Suprapubic skin (tissue), 3 donors: Measurements from ENCODE around the gene CLDN2.
"Not testable (repeated sequence)": the region's sequence is repeated elsewhere in the genome, so short reads cannot be mapped to it uniquely, and the experiment has no call there.

ENCODE experiments used
- POLR2A ChIP-seq, 2 donors: fragments of 450-650 bp; IDR thresholded peaks; one replicate each; pipeline ENCODE4 v1.6.1; 2017; ENCODE audit warnings: antibody characterized with exemption in 2 of 2, mild to moderate bottlenecking in 2 of 2, moderate library complexity in 2 of 2
- TF ChIP-seq, protein P1 (sequence below), 2 donors: fragments of 200-600 bp in 1 of 2; fragments of 450-650 bp in 1 of 2; sonication (generic) in 1 of 2; IDR thresholded peaks; one replicate each; pipeline ENCODE4 v1.5.1; 2016 to 2019; ENCODE audit warnings: antibody characterized with exemption in 2 of 2, mild to moderate bottlenecking in 1 of 2, moderate library complexity in 1 of 2

DNA sequence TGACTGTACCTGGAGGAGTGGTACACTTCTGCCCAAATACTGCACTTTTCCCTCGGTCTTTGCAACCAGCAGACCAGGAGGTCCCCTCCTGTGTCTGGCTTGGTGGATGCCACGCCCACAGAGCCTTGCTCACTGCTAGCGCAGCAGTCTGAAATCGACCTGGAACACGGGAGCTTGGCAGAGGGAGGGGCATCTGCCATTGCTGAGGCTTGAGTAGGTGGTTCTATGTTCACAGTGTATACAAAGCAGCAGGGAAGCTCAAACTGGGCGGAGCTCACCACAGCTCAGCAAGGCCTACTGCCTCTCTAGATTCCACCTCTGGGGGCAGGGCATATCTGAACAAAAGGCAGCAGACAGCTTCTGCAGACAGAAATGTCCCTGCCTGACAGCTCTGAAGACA lies 46.3 kb downstream of the CLDN2 start:
- TF ChIP-seq, protein P1, sequence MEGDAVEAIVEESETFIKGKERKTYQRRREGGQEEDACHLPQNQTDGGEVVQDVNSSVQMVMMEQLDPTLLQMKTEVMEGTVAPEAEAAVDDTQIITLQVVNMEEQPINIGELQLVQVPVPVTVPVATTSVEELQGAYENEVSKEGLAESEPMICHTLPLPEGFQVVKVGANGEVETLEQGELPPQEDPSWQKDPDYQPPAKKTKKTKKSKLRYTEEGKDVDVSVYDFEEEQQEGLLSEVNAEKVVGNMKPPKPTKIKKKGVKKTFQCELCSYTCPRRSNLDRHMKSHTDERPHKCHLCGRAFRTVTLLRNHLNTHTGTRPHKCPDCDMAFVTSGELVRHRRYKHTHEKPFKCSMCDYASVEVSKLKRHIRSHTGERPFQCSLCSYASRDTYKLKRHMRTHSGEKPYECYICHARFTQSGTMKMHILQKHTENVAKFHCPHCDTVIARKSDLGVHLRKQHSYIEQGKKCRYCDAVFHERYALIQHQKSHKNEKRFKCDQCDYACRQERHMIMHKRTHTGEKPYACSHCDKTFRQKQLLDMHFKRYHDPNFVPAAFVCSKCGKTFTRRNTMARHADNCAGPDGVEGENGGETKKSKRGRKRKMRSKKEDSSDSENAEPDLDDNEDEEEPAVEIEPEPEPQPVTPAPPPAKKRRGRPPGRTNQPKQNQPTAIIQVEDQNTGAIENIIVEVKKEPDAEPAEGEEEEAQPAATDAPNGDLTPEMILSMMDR (IDR thresholded peaks at IDR 0.05): not testable (repeated sequence)
- TF ChIP-seq POLR2A (IDR thresholded peaks at IDR 0.05): not testable (repeated sequence)
